A549 (cell line): ENCODE data around the gene CACNA1E. TPM values are rescaled to one million over a fixed set of nuclear protein-coding genes. Genes with fewer than 3 reads are reported as not detected.

ENCODE experiments used
- ATAC-seq, 2 experiments: fragments of 200-7000 bp in 1 of 2; fragments of >200 bp in 1 of 2; cut with Nextera tagmentation in 1 of 2; cut with Tn5 transposase in 1 of 2; 3 replicates each; pipeline versions ENCODE4 v1.8.0 to v1.9.1; 2018 to 2020; ENCODE audit warnings: mild to moderate bottlenecking in 1 of 2, moderate library complexity in 1 of 2
- CTCF ChIA-PET: fragments of 300-600 bp; sonication (Branson Sonifier 250); formaldehyde crosslinking; extraction: SDS; loops from one replicate; lab custom pipeline; 2021; ENCODE audit warnings: antibody characterized with exemption, inconsistent platforms; lab: Yijun Ruan, JAX
- POLR2A ChIA-PET: fragments of 350-600 bp; formaldehyde crosslinking; extraction: SDS; loops from one replicate; lab custom pipeline; 2021; ENCODE audit warnings: antibody characterized with exemption, inconsistent platforms; lab: Yijun Ruan, JAX
- DNase-seq, 2 experiments: peaks; one replicate each; pipeline versions ENCODE4 v3.0.0 to v3.0.0-alpha.2; 2011 to 2016; ENCODE audit warnings: low read depth in 1 of 2, low spot score in 1 of 2
- FAIRE-seq: peaks from 2 replicates; lab custom pipeline; 2011; peaks lifted over from hg19 to GRCh38; lab: Jason Lieb, UNC
- H3K27ac ChIP-seq, 2 experiments: fragments of >200 bp; sonication (Bioruptor Twin); formaldehyde crosslinking; 3 replicates each; pipeline ENCODE4 v1.5.1; 2016 to 2017
- H3K4me1 ChIP-seq: fragments of >200 bp; sonication (Bioruptor Twin); formaldehyde crosslinking; 3 replicates; pipeline ENCODE4 v1.6.1; 2016
- H3K4me2 ChIP-seq: fragments of >200 bp; sonication (Bioruptor Twin); formaldehyde crosslinking; 3 replicates; pipeline ENCODE4 v1.6.1; 2016
- H3K4me3 ChIP-seq: fragments of >200 bp; sonication (Bioruptor Twin); formaldehyde crosslinking; 3 replicates; pipeline ENCODE4 v1.5.1; 2016
- H3K9me3 ChIP-seq: fragments of >200 bp; sonication (Bioruptor Twin); formaldehyde crosslinking; 3 replicates; pipeline ENCODE4 v1.6.1; 2016
- CBX8 ChIP-seq: fragments of 200-600 bp; sonication (generic); IDR thresholded peaks from 2 replicates; pipeline ENCODE4 v1.6.1; 2016
- CHD2 ChIP-seq: fragments of 150-350 bp; IDR thresholded peaks from 2 replicates; pipeline ENCODE4 v1.6.1; 2014; ENCODE audit warnings: low read length; ENCODE audit not compliant: partially characterized antibody
- CHD4 ChIP-seq: fragments of 200-600 bp; sonication (generic); IDR thresholded peaks from 2 replicates; pipeline ENCODE4 v1.6.1; 2016; ENCODE audit warnings: antibody characterized with exemption, mild to moderate bottlenecking, borderline replicate concordance
- EHF ChIP-seq: fragments of 250-450 bp; sonication (Bioruptor Pico); IDR thresholded peaks from 2 replicates; pipeline ENCODE4 v1.5.0; 2020; ENCODE audit warnings: mild to moderate bottlenecking
- EP300 ChIP-seq, 2 experiments: fragments of >200 bp; sonication (Bioruptor Twin); formaldehyde crosslinking; IDR thresholded peaks; 2 replicates in 1 of 2; 3 replicates in 1 of 2; pipeline ENCODE4 v1.6.1; 2016 to 2017
- ESRRA ChIP-seq: fragments of 150-350 bp; IDR thresholded peaks from 2 replicates; pipeline ENCODE4 v1.6.1; 2014; ENCODE audit warnings: mild to moderate bottlenecking, low read length, borderline replicate concordance
- FOSB ChIP-seq: fragments of 250-450 bp; sonication (Bioruptor Pico); IDR thresholded peaks from 2 replicates; pipeline ENCODE4 v1.5.0; 2020; ENCODE audit warnings: mild to moderate bottlenecking, moderate library complexity
- FOXS1 ChIP-seq: fragments of 250-450 bp; sonication (Bioruptor Pico); IDR thresholded peaks from 2 replicates; pipeline ENCODE4 v1.5.0; 2020; ENCODE audit warnings: mild to moderate bottlenecking, moderate library complexity
- HDAC2 ChIP-seq: fragments of 200-600 bp; sonication (generic); IDR thresholded peaks from 2 replicates; pipeline ENCODE4 v1.6.1; 2016
- HOXA7 ChIP-seq: fragments of 250-450 bp; sonication (Bioruptor Pico); IDR thresholded peaks from 2 replicates; pipeline ENCODE4 v1.5.0; 2020; ENCODE audit warnings: mild to moderate bottlenecking, moderate library complexity
- HOXB13 ChIP-seq: fragments of 250-450 bp; sonication (Bioruptor Pico); IDR thresholded peaks from 2 replicates; pipeline ENCODE4 v1.5.0; 2020; ENCODE audit warnings: low read depth, mild to moderate bottlenecking, moderate library complexity
- HOXB5 ChIP-seq: fragments of 250-450 bp; sonication (Bioruptor Pico); IDR thresholded peaks from 2 replicates; pipeline ENCODE4 v1.5.0; 2020; ENCODE audit warnings: mild to moderate bottlenecking, moderate library complexity
- JUNB ChIP-seq: fragments of >200 bp; sonication (Bioruptor Twin); formaldehyde crosslinking; IDR thresholded peaks from 2 replicates; pipeline ENCODE4 v1.6.1; 2016
- MAFK ChIP-seq: fragments of 450-650 bp; IDR thresholded peaks from 2 replicates; pipeline ENCODE4 v1.6.1; 2014; ENCODE audit not compliant: partially characterized antibody
- MYC ChIP-seq: IDR thresholded peaks from 2 replicates; pipeline ENCODE4 v1.6.1; 2012; ENCODE audit warnings: mild to moderate bottlenecking, inconsistent platforms, low read length, improper control_type of control experiment, borderline replicate concordance
- NPAS2 ChIP-seq: fragments of 250-450 bp; sonication (Bioruptor Pico); IDR thresholded peaks from 2 replicates; pipeline ENCODE4 v1.8.0; 2022; ENCODE audit warnings: mild to moderate bottlenecking, moderate library complexity, borderline replicate concordance
- RCOR1 ChIP-seq: fragments of 150-350 bp; IDR thresholded peaks from 2 replicates; pipeline ENCODE4 v1.6.1; 2014; ENCODE audit warnings: antibody characterized with exemption, low read length, low read depth
- RNF2 ChIP-seq: fragments of 200-600 bp; sonication (generic); IDR thresholded peaks from 2 replicates; pipeline ENCODE4 v1.6.1; 2016; ENCODE audit warnings: low read depth, mild to moderate bottlenecking, antibody characterized with exemption, moderate library complexity, borderline replicate concordance
- SMC3 ChIP-seq: fragments of >200 bp; sonication (Bioruptor Twin); formaldehyde crosslinking; IDR thresholded peaks from 3 replicates; pipeline ENCODE4 v1.6.1; 2018; ENCODE audit warnings: inconsistent platforms
- SREBF2 ChIP-seq: fragments of 450-650 bp; IDR thresholded peaks from 2 replicates; pipeline ENCODE4 v1.6.1; 2014; ENCODE audit warnings: mild to moderate bottlenecking, moderate library complexity
- TFCP2L1 ChIP-seq: fragments of 250-450 bp; sonication (Bioruptor Pico); IDR thresholded peaks from 2 replicates; pipeline ENCODE4 v1.5.0; 2021; ENCODE audit warnings: mild to moderate bottlenecking
- ZSCAN20 ChIP-seq: fragments of 250-450 bp; sonication (Bioruptor Pico); IDR thresholded peaks from 2 replicates; pipeline ENCODE4 v1.8.0; 2022; ENCODE audit warnings: mild to moderate bottlenecking, moderate library complexity
- WGBS: methylation state at CpG from one replicate; pipeline ENCODE4 v1.1.6; 2017; ENCODE audit errors: missing lambda C conversion rate; 5-methylcytosine and 5-hydroxymethylcytosine counted together
- polyA plus RNA-seq, 4 experiments: library from polyadenylated mRNA; depleted of rRNA in 3 of 4; stranded (reverse); fragments of >200 nt; fragmentation: RNase III in 1 of 4; extraction: RNeasy Plus Mini Kit Qiagen cat#74134 plus additional on column Dnase treatment in 1 of 4; gene quantifications; 2 replicates in 3 of 4; 3 replicates in 1 of 4; pipeline ENCODE4 v1.2.3, GENCODE V29; 2011 to 2017
- TF ChIP-seq, protein P1 (sequence below): IDR thresholded peaks from 2 replicates; pipeline ENCODE4 v1.6.1; 2012
- TF ChIP-seq, protein P2 (sequence below): fragments of >200 bp; sonication (Bioruptor Twin); formaldehyde crosslinking; IDR thresholded peaks from 3 replicates; pipeline ENCODE4 v1.5.1; 2016
- TF ChIP-seq, protein P3 (sequence below): fragments of >200 bp; sonication (Bioruptor Twin); formaldehyde crosslinking; IDR thresholded peaks from 3 replicates; pipeline ENCODE4 v1.6.1; 2016
- TF ChIP-seq, protein P4 (sequence below): IDR thresholded peaks from 2 replicates; pipeline ENCODE4 v1.6.1; 2012
- TF ChIP-seq, protein P5 (sequence below): fragments of 450-650 bp; IDR thresholded peaks from 2 replicates; pipeline ENCODE4 v1.6.1; 2014; ENCODE audit warnings: antibody characterized with exemption

CACNA1E gene
- polyA plus RNA-seq, 2 of the 4 experiments (the other 2 are of a cell fraction), result 0.01 TPM; not detected in 1

DNA sequence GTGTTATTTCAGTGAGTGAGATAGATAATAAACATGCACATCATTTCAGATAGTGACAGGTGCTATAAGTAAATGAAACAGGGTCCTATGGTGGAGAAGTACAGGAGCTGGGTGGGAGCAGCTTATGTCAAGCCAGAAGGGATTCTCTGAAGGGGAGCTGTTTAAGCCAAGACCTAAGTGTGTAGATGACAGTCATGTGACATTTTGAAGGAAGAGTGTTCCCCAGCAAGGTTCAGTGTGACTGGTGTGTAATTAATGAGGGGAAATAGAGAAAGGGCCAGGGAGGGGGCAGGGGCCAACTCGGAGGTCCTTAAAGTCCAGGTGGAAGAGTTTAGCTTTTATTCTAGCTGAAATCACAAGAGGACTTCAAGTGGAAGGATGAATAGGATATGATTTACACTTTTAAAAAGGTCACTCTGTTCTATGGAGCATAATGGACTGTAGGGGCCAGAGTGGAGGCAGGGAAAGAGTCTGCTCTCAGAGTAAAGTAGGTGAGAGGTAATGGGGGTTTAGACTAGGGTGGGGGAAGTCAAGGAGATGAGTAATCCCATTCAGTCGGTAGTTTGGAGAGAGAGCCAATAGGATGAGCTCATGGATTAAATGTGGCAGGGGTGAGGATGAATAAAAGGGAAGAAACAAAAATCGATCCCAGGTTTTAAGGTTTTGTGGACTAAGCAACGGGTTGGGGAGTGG, 243.1 kb downstream of the CACNA1E start:
- FAIRE-seq, result no peak

DNA sequence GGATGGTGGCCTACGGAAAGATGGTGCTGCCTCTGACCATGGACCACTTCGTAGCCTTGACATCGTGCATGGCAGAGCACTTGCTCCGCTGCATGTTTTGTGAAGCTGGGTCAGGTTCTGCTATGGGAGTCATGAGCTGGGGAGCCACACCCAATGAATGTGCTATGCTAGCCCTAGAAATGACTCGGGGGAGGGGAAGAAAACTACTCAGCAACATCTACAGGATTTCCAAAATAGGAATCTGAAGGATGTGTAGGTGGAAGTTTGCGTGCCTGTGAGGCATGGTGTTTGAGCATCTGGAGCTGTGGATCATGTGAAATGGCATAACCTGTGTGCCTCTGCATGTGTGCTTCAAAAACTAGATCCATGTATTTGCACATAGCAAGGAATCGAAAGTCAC, 247.3 kb downstream of the CACNA1E start:
- Histone ChIP-seq H3K9me3 (no peaks in the 10 kb centered on the region), H3K4me2 (no peak overlapping the region), H3K27ac (no peak overlapping the region), H3K4me3 (no peak overlapping the region), H3K4me1 (no peaks in the 10 kb centered on the region)
- no peak for TF ChIP-seq HOXB13 (CRISPR knock-in tag)
- no peak for TF ChIP-seq CHD4
- no peak for TF ChIP-seq CHD2
- no peak for TF ChIP-seq RNF2
- TF ChIP-seq ESRRA, result no peak
- no peak for TF ChIP-seq EHF (CRISPR knock-in tag)
- TF ChIP-seq, protein P1, sequence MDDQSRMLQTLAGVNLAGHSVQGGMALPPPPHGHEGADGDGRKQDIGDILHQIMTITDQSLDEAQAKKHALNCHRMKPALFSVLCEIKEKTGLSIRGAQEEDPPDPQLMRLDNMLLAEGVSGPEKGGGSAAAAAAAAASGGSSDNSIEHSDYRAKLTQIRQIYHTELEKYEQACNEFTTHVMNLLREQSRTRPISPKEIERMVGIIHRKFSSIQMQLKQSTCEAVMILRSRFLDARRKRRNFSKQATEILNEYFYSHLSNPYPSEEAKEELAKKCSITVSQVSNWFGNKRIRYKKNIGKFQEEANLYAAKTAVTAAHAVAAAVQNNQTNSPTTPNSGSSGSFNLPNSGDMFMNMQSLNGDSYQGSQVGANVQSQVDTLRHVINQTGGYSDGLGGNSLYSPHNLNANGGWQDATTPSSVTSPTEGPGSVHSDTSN, result no peak
- TF ChIP-seq HOXB5, result no peak
- TF ChIP-seq MAFK, result no peak
- DNase-seq (no peak), FAIRE-seq (no peak), ATAC-seq (no peak)
- WGBS, result 16% methylated on average over 7 of the region's 7 CpGs
- ChIA-PET CTCF (no interaction called here), POLR2A (no interaction called here)

More for the DNA sequence above, 243.1 kb downstream of the CACNA1E start:
- TF ChIP-seq MAFK, result no peak
- TF ChIP-seq CBX8, result no peak
- TF ChIP-seq, protein P2, sequence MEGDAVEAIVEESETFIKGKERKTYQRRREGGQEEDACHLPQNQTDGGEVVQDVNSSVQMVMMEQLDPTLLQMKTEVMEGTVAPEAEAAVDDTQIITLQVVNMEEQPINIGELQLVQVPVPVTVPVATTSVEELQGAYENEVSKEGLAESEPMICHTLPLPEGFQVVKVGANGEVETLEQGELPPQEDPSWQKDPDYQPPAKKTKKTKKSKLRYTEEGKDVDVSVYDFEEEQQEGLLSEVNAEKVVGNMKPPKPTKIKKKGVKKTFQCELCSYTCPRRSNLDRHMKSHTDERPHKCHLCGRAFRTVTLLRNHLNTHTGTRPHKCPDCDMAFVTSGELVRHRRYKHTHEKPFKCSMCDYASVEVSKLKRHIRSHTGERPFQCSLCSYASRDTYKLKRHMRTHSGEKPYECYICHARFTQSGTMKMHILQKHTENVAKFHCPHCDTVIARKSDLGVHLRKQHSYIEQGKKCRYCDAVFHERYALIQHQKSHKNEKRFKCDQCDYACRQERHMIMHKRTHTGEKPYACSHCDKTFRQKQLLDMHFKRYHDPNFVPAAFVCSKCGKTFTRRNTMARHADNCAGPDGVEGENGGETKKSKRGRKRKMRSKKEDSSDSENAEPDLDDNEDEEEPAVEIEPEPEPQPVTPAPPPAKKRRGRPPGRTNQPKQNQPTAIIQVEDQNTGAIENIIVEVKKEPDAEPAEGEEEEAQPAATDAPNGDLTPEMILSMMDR, result no peak
- TF ChIP-seq EP300 (IDR thresholded peaks at IDR 0.05), result no peak
- TF ChIP-seq FOXS1 (CRISPR knock-in tag), result no peak
- no peak for TF ChIP-seq JUNB
- TF ChIP-seq FOSB (CRISPR knock-in tag), result no peak
- TF ChIP-seq SMC3, result no peak
- no peak for TF ChIP-seq RCOR1
- TF ChIP-seq, protein P1, result no peak
- no peak for TF ChIP-seq SREBF2
- no peak for TF ChIP-seq ZSCAN20 (CRISPR knock-in tag)
- TF ChIP-seq, protein P3, sequence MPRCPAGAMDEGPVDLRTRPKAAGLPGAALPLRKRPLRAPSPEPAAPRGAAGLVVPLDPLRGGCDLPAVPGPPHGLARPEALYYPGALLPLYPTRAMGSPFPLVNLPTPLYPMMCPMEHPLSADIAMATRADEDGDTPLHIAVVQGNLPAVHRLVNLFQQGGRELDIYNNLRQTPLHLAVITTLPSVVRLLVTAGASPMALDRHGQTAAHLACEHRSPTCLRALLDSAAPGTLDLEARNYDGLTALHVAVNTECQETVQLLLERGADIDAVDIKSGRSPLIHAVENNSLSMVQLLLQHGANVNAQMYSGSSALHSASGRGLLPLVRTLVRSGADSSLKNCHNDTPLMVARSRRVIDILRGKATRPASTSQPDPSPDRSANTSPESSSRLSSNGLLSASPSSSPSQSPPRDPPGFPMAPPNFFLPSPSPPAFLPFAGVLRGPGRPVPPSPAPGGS, result no peak
- TF ChIP-seq, protein P4, sequence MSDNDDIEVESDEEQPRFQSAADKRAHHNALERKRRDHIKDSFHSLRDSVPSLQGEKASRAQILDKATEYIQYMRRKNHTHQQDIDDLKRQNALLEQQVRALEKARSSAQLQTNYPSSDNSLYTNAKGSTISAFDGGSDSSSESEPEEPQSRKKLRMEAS, result no peak
- no peak for TF ChIP-seq HOXA7 (CRISPR knock-in tag)
- TF ChIP-seq NPAS2 (CRISPR knock-in tag), result no peak
- TF ChIP-seq MYC, result no peak
- TF ChIP-seq, protein P5, sequence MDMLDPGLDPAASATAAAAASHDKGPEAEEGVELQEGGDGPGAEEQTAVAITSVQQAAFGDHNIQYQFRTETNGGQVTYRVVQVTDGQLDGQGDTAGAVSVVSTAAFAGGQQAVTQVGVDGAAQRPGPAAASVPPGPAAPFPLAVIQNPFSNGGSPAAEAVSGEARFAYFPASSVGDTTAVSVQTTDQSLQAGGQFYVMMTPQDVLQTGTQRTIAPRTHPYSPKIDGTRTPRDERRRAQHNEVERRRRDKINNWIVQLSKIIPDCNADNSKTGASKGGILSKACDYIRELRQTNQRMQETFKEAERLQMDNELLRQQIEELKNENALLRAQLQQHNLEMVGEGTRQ, result no peak
- TF ChIP-seq HDAC2, result no peak
- TF ChIP-seq TFCP2L1 (CRISPR knock-in tag), result no peak
- no peak overlapping the region for H3K4me3 ChIP-seq
- no peak for ATAC-seq
- ChIA-PET CTCF (interaction anchor here (1.4 to 1.6 kb wide), 2 partner anchors 8 to 12 kb away, joined by 3 read pairs; no protein-coding TSS in a partner anchor), POLR2A (no interaction called here)
- no peaks in the 10 kb centered on the region for H3K4me1 ChIP-seq
- 0% methylated on average over 4 of the region's 4 CpGs for WGBS
- H3K4me2 ChIP-seq, result no peak overlapping the region
- no peak overlapping the region for H3K27ac ChIP-seq
- H3K9me3 ChIP-seq, result no peaks in the 10 kb centered on the region
- no peak for DNase-seq
